Epithelial cell of proximal tubule (primary cell): Measurements from ENCODE around the gene AMZ1. TPM values are rescaled to one million over a fixed set of nuclear protein-coding genes. Genes with fewer than 3 reads are reported as not detected.

Experiments
- DNase-seq: peaks from one replicate; pipeline ENCODE4 v3.0.0-alpha.2; 2011; ENCODE audit warnings: low read depth
- H3K4me3 ChIP-seq: 2 replicates; pipeline ENCODE4 v1.5.1; 2011; ENCODE audit warnings: low read depth, mild to moderate bottlenecking, low read length
- CTCF ChIP-seq: conservative IDR thresholded peaks from 2 replicates; pipeline ENCODE4 v1.5.1; 2012; ENCODE audit warnings: low read depth, mild to moderate bottlenecking, low read length
- total RNA-seq: library from RNA; depleted of rRNA; stranded (reverse); fragments of >200 nt; gene quantifications from 2 replicates; pipeline ENCODE4 v1.2.3, GENCODE V29; 2015

AMZ1 gene
- total RNA-seq, 1 donor from 2014 or later, result 0.29 TPM

DNA sequence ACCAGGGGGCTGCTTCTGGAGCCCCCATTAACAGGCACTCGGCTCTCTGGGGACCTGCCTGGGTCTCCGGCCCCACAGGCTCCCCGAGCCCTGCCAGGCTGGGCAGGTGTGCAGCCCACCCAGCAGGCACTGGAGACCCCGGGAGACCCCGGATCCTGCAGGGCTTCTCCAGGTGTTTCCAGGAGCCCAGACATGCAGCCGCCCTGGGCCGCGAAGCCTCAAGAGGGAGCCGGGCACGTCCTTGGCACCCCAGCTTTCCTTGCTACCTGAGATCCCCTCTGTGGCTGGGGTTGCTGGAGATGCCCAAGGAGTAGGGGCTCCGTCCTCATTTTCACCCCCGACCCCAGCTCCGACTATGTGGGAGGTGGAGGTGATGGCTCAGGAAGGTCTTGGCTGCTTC, 7.7 kb upstream of the AMZ1 start:
- no peak overlapping the region for H3K4me3 ChIP-seq
- no peak for TF ChIP-seq CTCF
- no peak for DNase-seq

DNA sequence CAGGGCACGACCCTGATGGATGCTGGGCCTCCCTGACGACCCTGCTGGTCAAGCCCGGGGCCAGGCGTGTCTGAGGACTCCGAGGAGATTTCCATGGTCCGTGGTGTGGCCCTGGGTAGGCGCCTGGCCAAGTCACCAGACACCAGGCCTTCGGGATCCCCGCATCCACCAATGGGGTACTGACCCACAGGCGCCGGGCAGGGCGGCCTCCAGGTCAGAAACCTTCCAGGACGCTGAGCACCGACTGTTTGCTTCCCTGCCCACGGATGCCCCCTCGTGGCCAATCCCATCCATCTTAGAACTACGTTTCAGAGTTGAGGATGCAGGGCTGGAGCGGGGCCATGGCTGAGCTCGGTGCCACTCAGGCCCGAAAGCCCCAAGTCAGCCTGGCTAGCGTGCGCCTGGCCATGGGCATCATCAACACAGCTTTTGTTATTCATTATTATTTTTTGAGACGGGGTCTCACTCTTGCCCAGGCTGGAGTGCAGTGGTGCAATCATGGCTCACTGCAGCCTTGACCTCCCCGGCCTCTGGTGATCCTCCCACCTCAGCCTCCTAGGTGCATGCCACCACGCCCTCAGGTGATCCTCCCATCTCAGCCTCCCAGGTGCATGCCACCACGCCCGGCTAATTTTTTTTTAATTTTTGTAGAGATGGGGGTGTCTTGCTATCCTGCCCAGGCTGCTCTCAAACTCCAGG, 7.1 kb upstream of the AMZ1 start:
- DNase-seq, result no peak
- no peak overlapping the region for H3K4me3 ChIP-seq
- TF ChIP-seq CTCF, result peak; percentile 82

DNA sequence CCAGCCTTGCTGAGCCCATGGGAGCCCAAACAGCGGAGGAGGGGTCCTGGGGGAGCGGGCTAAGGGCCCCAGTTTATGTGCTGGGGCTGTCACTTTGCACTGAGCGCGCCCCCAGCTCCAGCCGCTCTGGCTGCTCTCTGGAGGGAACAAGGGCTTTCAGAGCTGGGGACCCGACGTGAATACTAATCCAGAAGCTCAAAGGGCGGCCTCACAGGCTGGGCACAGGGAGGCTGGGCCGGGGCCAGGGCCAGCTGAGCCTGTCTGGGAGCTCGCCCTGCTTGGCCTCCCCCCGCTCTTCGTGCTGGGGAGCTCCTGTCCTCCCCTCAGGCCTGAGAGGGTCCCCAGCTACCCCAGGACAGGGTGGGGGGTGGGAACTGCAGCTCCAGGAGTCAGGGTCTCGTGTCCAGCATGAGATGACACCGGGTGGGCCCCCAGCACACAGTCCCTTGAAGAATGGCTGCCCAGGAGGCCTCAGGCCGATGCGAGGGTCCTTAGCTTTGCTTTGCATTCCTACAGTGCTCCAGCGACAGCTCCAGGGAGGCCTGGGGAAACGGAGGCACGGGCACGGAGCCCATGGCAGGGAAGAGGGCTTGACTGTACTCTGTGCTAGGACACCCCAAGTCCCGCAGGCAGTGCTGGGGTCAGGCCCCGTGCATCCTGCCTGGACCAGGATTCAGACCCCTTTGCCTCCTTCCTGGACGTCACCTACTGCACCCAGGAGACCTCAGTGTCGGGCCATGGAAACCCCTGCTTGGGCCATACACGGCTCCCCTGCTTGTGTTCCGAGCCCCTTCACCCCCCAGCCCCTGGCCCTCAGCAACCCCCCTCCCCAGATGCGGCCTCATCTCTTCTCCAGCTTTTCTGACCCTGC, 5.8 kb upstream of the AMZ1 start:
- TF ChIP-seq CTCF, result no peak
- DNase-seq, result no peak
- H3K4me3 ChIP-seq, result no peak overlapping the region

DNA sequence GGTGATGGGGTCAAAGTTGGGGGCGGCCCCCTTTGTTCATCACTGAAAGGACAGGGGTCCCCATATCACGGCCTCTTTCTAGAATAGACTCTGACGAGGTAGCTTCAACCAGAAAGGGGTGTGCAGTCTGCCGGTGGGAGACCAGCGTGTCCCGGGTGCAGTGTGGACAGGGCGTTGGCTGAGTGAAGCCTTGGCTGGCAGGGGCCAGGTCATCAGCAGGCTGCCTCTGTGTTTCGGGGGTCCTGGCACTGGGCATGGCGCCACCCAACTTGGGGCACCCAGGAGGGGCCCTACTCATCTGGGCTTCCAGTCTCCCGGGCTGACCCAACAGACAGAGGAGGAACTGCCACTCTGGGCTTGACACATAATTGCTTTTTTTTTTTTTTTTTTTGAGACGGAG, 3.5 kb upstream of the AMZ1 start:
- no peak for TF ChIP-seq CTCF
- H3K4me3 ChIP-seq, result no peak overlapping the region
- DNase-seq, result no peak

- DNase-seq, result no peak
- no peak overlapping the region for H3K4me3 ChIP-seq
- TF ChIP-seq CTCF, result no peak
Measured at GRCh38 chr7:2686101-2686500, 1.9 kb upstream of the AMZ1 start.

DNA sequence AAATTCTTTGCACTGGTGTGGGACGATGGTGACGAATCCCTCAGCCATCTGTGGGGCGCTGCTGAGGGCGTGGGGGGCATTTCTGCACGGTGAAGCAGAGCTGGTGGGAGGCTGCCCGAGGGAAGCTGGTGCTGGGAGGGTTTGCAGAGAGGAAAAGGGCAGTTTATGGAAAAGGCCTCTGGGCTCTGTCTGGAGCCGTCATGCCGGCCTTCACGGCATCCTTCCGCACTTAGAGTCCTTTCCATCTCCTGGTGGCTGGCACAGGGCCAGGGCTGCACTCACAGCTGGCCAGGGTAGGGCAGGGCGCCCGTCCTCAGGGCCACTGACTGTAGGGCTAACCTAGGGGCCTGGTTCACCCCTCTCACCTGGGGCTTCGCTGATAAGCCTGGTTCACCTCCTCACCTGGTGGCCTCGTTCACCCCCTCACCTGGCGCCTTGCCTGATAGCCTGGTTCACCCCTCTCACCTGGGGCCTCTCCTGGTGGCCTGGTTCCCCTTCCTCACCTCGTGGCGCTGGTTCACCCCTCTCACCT, 598 bp upstream of the AMZ1 start:
- no peak overlapping the region for H3K4me3 ChIP-seq
- DNase-seq, result no peak

More for the DNA sequence above, 598 bp upstream of the AMZ1 start:
- TF ChIP-seq CTCF, result no peak
